ENCODE measurements around the gene PEAK1.
"Not testable (repeated sequence)": the region's sequence is repeated elsewhere in the genome, so short reads cannot be mapped to it uniquely, and the experiment has no call there.

PEAK1 gene

GRCh38 chr15:77295446-77295845, 124.5 kb downstream of the PEAK1 start:
- no peak for DNase-seq

GRCh38 chr15:77292969-77293558, 126.8 kb downstream of the PEAK1 start:
- DNase-seq = no peak

GRCh38 chr15:77291107-77291506, 128.8 kb downstream of the PEAK1 start:
- no peak for DNase-seq

GRCh38 chr15:77287385-77287784, 132.5 kb downstream of the PEAK1 start:
- DNase-seq = no peak

GRCh38 chr15:77285057-77285997, 134.6 kb downstream of the PEAK1 start:
- DNase-seq = no peak

GRCh38 chr15:77282333-77282732, 137.6 kb downstream of the PEAK1 start:
- no peak for DNase-seq

- DNase-seq = no peak
Observed at GRCh38 chr15:77276943-77277342, 143.0 kb downstream of the PEAK1 start.

- no peak for DNase-seq
Observed at GRCh38 chr15:77276096-77276495, 143.8 kb downstream of the PEAK1 start.

- not testable (repeated sequence) for DNase-seq
Observed at GRCh38 chr15:77273136-77273535, 146.8 kb downstream of the PEAK1 start.

GRCh38 chr15:77266708-77267386, 153.1 kb downstream of the PEAK1 start:
- no peak for DNase-seq

- DNase-seq = no peak
Observed at GRCh38 chr15:77255385-77255784, 164.5 kb downstream of the PEAK1 start.

GRCh38 chr15:77251662-77252061, 168.2 kb downstream of the PEAK1 start:
- no peak for DNase-seq

- no peak for DNase-seq
Observed at GRCh38 chr15:77247116-77247515, 172.8 kb downstream of the PEAK1 start.

GRCh38 chr15:77243716-77244401, 176.0 kb downstream of the PEAK1 start:
- no peak for DNase-seq

GRCh38 chr15:77243135-77243534, 176.8 kb downstream of the PEAK1 start:
- no peak for DNase-seq

- no peak for DNase-seq
Observed at GRCh38 chr15:77239882-77240608, 179.9 kb downstream of the PEAK1 start.

GRCh38 chr15:77235566-77235965, 184.3 kb downstream of the PEAK1 start:
- DNase-seq = no peak

GRCh38 chr15:77228828-77229227, 191.1 kb downstream of the PEAK1 start:
- DNase-seq = no peak

GRCh38 chr15:77226652-77227051, 193.3 kb downstream of the PEAK1 start:
- DNase-seq = no peak

GRCh38 chr15:77225646-77226045, 194.3 kb downstream of the PEAK1 start:
- no peak for DNase-seq

- no peak for DNase-seq
Observed at GRCh38 chr15:77225088-77225487, 194.8 kb downstream of the PEAK1 start.

GRCh38 chr15:77224352-77224751, 195.6 kb downstream of the PEAK1 start:
- DNase-seq = no peak
